Progenitor cell of endocrine pancreas (in vitro differentiated cells): ENCODE measurements around the gene TAGLN2. TPM values are rescaled to one million over a fixed set of nuclear protein-coding genes. Genes with fewer than 3 reads are reported as not detected.

Experiments
- DNase-seq: peaks from one replicate; pipeline ENCODE4 v3.0.0; 2021; ENCODE audit warnings: low spot score; ENCODE audit not compliant: unreplicated experiment
- H3K27ac Mint-ChIP-seq: 2 replicates; pipeline ENCODE4 v1.8.0; 2021; ENCODE audit warnings: mild to moderate bottlenecking, moderate library complexity, mixed read lengths
- H3K27me3 Mint-ChIP-seq: 2 replicates; pipeline ENCODE4 v1.8.0; 2021; ENCODE audit warnings: mixed read lengths
- H3K36me3 Mint-ChIP-seq: 2 replicates; pipeline ENCODE4 v1.8.0; 2022; ENCODE audit warnings: mixed read lengths; ENCODE audit not compliant: insufficient read depth
- H3K4me1 Mint-ChIP-seq: 2 replicates; pipeline ENCODE4 v1.8.0; 2021; ENCODE audit warnings: low read depth, mixed read lengths
- H3K4me3 Mint-ChIP-seq: 2 replicates; pipeline ENCODE4 v1.8.0; 2021; ENCODE audit warnings: low read depth, mild to moderate bottlenecking, moderate library complexity, mixed read lengths
- H3K9me3 Mint-ChIP-seq: 2 replicates; pipeline ENCODE4 v1.8.0; 2021; ENCODE audit warnings: low read depth, mixed read lengths
- total RNA-seq: library from RNA; stranded (reverse); gene quantifications from 2 replicates; pipeline ENCODE4 v1.2.1, GENCODE V29; 2021
- TF ChIP-seq, protein P1 (sequence below): fragments of 200-600 bp; sonication (generic); IDR thresholded peaks from one replicate; pipeline ENCODE4 v1.5.0; 2021; ENCODE audit warnings: antibody characterized with exemption, mild to moderate bottlenecking; ENCODE audit not compliant: unreplicated experiment

Gene TAGLN2
- total RNA-seq, 1 donor from 2014 or later: 153 TPM

DNA sequence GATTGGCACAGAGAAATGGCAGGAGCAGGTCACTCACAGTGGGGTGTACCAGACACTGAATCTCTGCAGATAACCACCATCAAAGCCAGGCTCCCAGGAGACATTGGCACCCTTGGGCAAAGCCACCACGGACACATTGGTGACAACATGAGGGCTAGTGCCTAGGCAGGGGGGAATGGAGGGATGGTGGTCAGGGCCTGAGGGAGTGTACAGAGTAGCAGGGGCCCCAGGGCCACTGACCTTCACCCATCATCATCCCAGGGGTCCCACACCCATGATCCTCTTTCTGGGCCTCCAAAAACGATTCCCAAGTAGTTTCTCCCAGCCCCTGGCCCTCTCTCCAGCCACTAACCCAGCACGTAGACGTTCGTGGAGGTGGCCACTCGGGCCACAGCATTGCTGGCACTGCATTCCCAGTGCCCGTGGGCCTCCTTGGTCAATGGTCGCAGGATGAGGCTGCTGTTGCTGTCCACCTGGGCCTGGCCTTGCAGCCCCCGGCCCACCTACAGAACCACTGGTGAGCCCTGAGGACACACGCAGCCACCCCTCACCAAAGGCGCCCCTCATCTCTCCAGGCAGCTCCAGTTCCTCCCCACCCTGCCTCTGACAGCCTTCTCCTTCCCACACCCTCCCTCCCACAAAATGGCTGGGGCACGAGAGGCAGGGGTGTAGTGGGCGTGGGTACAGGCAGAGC is 5.9 kb upstream of the TAGLN2 start:
- peaks cover 41% of the 10 kb centered on the region for H3K36me3 Mint-ChIP-seq

GRCh38 chr1:159930634-159931033 is 5.3 kb upstream of the TAGLN2 start:
- H3K4me1 Mint-ChIP-seq: peaks cover 6% of the 10 kb centered on the region
- no peak for DNase-seq
- H3K36me3 Mint-ChIP-seq: peaks cover 37% of the 10 kb centered on the region
- no peaks in the 10 kb centered on the region for H3K9me3 Mint-ChIP-seq
- TF ChIP-seq, protein P1, sequence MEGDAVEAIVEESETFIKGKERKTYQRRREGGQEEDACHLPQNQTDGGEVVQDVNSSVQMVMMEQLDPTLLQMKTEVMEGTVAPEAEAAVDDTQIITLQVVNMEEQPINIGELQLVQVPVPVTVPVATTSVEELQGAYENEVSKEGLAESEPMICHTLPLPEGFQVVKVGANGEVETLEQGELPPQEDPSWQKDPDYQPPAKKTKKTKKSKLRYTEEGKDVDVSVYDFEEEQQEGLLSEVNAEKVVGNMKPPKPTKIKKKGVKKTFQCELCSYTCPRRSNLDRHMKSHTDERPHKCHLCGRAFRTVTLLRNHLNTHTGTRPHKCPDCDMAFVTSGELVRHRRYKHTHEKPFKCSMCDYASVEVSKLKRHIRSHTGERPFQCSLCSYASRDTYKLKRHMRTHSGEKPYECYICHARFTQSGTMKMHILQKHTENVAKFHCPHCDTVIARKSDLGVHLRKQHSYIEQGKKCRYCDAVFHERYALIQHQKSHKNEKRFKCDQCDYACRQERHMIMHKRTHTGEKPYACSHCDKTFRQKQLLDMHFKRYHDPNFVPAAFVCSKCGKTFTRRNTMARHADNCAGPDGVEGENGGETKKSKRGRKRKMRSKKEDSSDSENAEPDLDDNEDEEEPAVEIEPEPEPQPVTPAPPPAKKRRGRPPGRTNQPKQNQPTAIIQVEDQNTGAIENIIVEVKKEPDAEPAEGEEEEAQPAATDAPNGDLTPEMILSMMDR: no peak
- H3K27me3 Mint-ChIP-seq: no peaks in the 10 kb centered on the region
- H3K27ac Mint-ChIP-seq: no peak overlapping the region
- no peak overlapping the region for H3K4me3 Mint-ChIP-seq

More for the DNA sequence above, 5.9 kb upstream of the TAGLN2 start:
- no peak for DNase-seq
- Mint-ChIP-seq H3K4me1 (peaks cover 1% of the 10 kb centered on the region), H3K27ac (no peak overlapping the region), H3K9me3 (no peaks in the 10 kb centered on the region), H3K4me3 (no peak overlapping the region), H3K27me3 (no peaks in the 10 kb centered on the region)
- TF ChIP-seq, protein P1: no peak

- TF ChIP-seq, protein P1: no peak
- peaks cover 33% of the 10 kb centered on the region for H3K36me3 Mint-ChIP-seq
These were observed 4.9 kb upstream of the TAGLN2 start for GRCh38 chr1:159930216-159930615.

GRCh38 chr1:159929155-159930051 is 4.1 kb upstream of the TAGLN2 start:
- DNase-seq: no peak
- Mint-ChIP-seq H3K4me3 (no peak overlapping the region), H3K9me3 (no peaks in the 10 kb centered on the region), H3K27me3 (no peaks in the 10 kb centered on the region), H3K36me3 (peaks cover 29% of the 10 kb centered on the region), H3K4me1 (peaks cover 9% of the 10 kb centered on the region), H3K27ac (no peak overlapping the region)
- TF ChIP-seq, protein P1: no peak

More at GRCh38 chr1:159930216-159930615, 4.9 kb upstream of the TAGLN2 start:
- Mint-ChIP-seq H3K27me3 (no peaks in the 10 kb centered on the region), H3K9me3 (no peaks in the 10 kb centered on the region), H3K4me1 (peaks cover 9% of the 10 kb centered on the region), H3K27ac (no peak overlapping the region), H3K4me3 (no peak overlapping the region)
- no peak for DNase-seq

GRCh38 chr1:159928491-159929050 is 3.3 kb upstream of the TAGLN2 start:
- Mint-ChIP-seq H3K9me3 (no peaks in the 10 kb centered on the region), H3K4me3 (no peak overlapping the region), H3K4me1 (peaks cover 14% of the 10 kb centered on the region), H3K27me3 (no peaks in the 10 kb centered on the region), H3K36me3 (peaks cover 24% of the 10 kb centered on the region), H3K27ac (no peak overlapping the region)
- TF ChIP-seq, protein P1: no peak
- DNase-seq: no peak
